AG09309 (cell line): ENCODE measurements around the gene ZNF646.

Source experiments
- DNase-seq: peaks from one replicate; pipeline ENCODE4 v3.0.0-alpha.2; 2010; ENCODE audit warnings: low read depth
- H3K4me3 ChIP-seq: 2 replicates; pipeline ENCODE4 v1.5.1; 2011; ENCODE audit warnings: mild to moderate bottlenecking, low read depth, low read length, moderate library complexity; ENCODE audit not compliant: control insufficient read depth
- TF ChIP-seq, protein P1 (sequence below): IDR thresholded peaks from 2 replicates; pipeline ENCODE4 v1.5.1; 2011; ENCODE audit warnings: mild to moderate bottlenecking, low read depth, low read length, inconsistent platforms; ENCODE audit not compliant: insufficient read depth, control insufficient read depth; ENCODE audit errors: missing control alignments

Gene ZNF646

DNA sequence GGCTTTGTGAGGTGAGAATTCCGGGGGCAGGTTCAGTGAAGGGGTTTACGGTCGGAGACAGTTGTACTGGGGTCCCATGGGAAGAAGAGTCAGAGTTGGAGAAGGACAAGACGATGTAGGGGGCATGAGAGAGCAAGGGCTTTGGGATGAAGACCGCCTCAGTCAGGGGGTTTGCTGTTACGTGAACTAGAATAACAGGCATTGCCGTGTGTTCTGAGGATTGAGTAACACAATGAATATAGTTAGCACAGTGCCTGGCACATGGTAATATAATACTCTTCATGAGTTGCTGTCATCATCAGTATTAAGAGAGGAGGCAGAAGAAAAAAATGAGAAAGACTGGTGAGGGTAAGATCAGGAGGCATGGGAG is 577 bp downstream of the ZNF646 start:
- peak overlapping the region; percentile 95 for H3K4me3 ChIP-seq
- TF ChIP-seq, protein P1, sequence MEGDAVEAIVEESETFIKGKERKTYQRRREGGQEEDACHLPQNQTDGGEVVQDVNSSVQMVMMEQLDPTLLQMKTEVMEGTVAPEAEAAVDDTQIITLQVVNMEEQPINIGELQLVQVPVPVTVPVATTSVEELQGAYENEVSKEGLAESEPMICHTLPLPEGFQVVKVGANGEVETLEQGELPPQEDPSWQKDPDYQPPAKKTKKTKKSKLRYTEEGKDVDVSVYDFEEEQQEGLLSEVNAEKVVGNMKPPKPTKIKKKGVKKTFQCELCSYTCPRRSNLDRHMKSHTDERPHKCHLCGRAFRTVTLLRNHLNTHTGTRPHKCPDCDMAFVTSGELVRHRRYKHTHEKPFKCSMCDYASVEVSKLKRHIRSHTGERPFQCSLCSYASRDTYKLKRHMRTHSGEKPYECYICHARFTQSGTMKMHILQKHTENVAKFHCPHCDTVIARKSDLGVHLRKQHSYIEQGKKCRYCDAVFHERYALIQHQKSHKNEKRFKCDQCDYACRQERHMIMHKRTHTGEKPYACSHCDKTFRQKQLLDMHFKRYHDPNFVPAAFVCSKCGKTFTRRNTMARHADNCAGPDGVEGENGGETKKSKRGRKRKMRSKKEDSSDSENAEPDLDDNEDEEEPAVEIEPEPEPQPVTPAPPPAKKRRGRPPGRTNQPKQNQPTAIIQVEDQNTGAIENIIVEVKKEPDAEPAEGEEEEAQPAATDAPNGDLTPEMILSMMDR: no peak
- DNase-seq: no peak

DNA sequence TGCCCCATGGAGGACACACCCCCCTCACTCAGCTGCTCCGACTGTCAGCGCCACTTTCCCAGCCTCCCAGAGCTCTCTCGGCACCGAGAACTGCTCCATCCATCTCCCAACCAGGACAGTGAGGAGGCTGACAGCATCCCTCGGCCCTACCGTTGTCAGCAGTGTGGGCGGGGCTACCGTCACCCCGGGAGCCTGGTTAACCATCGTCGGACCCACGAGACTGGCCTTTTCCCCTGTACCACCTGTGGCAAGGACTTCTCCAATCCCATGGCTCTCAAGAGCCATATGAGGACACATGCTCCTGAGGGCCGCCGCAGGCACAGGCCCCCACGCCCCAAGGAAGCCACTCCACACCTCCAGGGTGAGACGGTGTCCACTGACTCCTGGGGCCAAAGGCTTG is 2.1 kb downstream of the ZNF646 start:
- no peak overlapping the region for H3K4me3 ChIP-seq
- DNase-seq: no peak
- TF ChIP-seq, protein P1: no peak

DNA sequence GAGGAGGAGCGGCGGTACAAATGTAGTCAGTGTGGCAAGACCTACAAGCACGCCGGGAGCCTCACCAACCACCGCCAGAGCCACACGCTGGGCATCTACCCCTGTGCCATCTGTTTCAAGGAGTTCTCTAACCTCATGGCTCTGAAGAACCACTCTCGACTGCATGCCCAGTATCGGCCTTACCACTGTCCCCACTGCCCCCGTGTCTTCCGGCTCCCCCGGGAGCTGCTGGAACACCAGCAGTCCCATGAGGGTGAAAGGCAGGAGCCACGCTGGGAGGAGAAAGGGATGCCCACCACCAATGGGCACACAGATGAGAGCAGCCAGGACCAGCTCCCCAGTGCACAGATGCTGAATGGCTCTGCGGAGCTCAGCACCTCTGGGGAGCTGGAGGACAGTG is 2.8 kb downstream of the ZNF646 start:
- DNase-seq: no peak
- H3K4me3 ChIP-seq: no peak overlapping the region
- TF ChIP-seq, protein P1: no peak

- TF ChIP-seq, protein P1: no peak
- no peak for DNase-seq
- H3K4me3 ChIP-seq: no peak overlapping the region
Observed at GRCh38 chr16:31077592-31078396, 3.6 kb downstream of the ZNF646 start.

GRCh38 chr16:31078597-31079341 is 4.5 kb downstream of the ZNF646 start:
- TF ChIP-seq, protein P1: no peak
- DNase-seq: no peak
- H3K4me3 ChIP-seq: no peak overlapping the region

GRCh38 chr16:31079342-31079944 is 5.2 kb downstream of the ZNF646 start:
- TF ChIP-seq, protein P1: no peak
- no peak overlapping the region for H3K4me3 ChIP-seq
- no peak for DNase-seq
